Loucy (cell line): ENCODE results near the gene SEMA5B.

Source experiments
- EZH2phosphoT487 ChIP-seq: fragments of 200-600 bp; IDR thresholded peaks from 2 replicates; pipeline ENCODE4 v1.6.1; 2018; ENCODE audit warnings: antibody characterized with exemption, mild to moderate bottlenecking, moderate library complexity, borderline replicate concordance
- TF ChIP-seq, protein P1 (sequence below): fragments of 200-600 bp; sonication (generic); conservative IDR thresholded peaks from 2 replicates; pipeline ENCODE4 v1.5.1; 2014; ENCODE audit warnings: mild to moderate bottlenecking, antibody characterized with exemption, low read length

DNA sequence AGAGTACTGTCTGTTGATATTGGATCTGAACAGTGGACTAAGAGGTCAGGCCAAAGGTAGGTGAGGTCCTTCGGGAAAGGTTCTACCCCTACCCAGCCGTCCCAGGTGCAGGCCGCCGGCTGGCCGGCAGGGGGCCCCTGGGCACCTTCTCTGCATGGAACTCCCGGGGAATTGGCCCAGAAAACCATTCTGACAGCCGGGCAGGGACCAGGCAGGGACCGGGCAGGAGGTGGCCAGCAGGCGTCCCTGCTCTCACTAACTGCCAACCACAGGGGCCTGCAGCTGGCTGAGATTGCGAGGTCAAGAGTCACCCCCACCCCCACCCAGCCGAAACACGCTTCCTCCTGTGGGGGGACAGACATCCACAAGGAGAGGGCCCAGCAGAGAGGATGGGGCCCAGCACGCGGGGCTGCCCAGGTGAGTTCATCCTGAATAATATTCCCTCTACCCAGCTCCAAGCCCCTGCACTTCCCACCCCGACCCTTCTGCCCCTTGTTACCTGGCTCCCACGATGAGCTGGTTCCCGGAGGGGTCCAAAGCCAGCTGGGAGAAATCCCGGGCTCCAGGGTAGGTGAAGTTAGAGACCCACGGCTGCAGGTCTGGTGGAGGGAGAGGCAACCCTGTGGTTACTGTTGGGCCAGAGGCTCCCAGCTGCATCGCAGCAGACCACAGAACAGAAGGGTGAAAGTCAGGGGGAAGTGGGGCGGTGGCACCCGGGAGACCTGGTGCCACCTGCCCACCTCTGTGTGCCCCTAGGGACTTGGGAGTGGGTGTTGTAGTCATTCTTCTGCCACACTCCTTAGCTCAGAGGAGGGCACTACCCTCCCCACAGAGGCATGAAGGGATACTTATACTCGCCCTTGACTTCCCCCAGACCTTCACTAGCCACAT, 84.4 kb downstream of the SEMA5B start:
- TF ChIP-seq, protein P1, sequence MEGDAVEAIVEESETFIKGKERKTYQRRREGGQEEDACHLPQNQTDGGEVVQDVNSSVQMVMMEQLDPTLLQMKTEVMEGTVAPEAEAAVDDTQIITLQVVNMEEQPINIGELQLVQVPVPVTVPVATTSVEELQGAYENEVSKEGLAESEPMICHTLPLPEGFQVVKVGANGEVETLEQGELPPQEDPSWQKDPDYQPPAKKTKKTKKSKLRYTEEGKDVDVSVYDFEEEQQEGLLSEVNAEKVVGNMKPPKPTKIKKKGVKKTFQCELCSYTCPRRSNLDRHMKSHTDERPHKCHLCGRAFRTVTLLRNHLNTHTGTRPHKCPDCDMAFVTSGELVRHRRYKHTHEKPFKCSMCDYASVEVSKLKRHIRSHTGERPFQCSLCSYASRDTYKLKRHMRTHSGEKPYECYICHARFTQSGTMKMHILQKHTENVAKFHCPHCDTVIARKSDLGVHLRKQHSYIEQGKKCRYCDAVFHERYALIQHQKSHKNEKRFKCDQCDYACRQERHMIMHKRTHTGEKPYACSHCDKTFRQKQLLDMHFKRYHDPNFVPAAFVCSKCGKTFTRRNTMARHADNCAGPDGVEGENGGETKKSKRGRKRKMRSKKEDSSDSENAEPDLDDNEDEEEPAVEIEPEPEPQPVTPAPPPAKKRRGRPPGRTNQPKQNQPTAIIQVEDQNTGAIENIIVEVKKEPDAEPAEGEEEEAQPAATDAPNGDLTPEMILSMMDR = peak; percentile 97
- no peak for TF ChIP-seq EZH2phosphoT487
